H1 (cell line): ENCODE data around the gene CD63. TPM values are rescaled to one million over a fixed set of nuclear protein-coding genes. Genes with fewer than 3 reads are reported as not detected.

Experiments used
- CTCF ChIA-PET: fragments of 300-600 bp; sonication (Branson Sonifier 250); formaldehyde crosslinking; loops from one replicate; lab custom pipeline; 2021; ENCODE audit not compliant: partially characterized antibody; lab: Charles Lee
- POLR2A ChIA-PET: fragments of 300-600 bp; sonication (Branson Sonifier 250); formaldehyde crosslinking; loops from one replicate; lab custom pipeline; 2021; ENCODE audit warnings: inconsistent platforms; ENCODE audit not compliant: partially characterized antibody; lab: Charles Lee
- DNase-seq, 2 experiments: peaks; one replicate each; pipeline versions ENCODE4 v3.0.0 to v3.0.0-alpha.2; 2010 to 2022; ENCODE audit warnings: low spot score in 2 of 2, low read depth in 1 of 2, mixed read lengths in 1 of 2
- FAIRE-seq: peaks from 2 replicates; lab custom pipeline; 2011; peaks lifted over from hg19 to GRCh38; lab: Jason Lieb, UNC
- H2AFZ ChIP-seq: 2 replicates; pipeline ENCODE4 v1.8.1; 2012; ENCODE audit warnings: low read length, inconsistent platforms
- H2AK5ac ChIP-seq: 2 replicates; pipeline ENCODE4 v1.6.1; 2013; ENCODE audit warnings: low read depth, low read length
- H2BK120ac ChIP-seq: replicated peaks from 2 replicates; pipeline ENCODE3; 2013; ENCODE audit warnings: low read depth, low read length, inconsistent platforms
- H2BK12ac ChIP-seq: 2 replicates; pipeline ENCODE4 v1.6.1; 2013; ENCODE audit warnings: low read depth, low read length
- H2BK15ac ChIP-seq: 2 replicates; pipeline ENCODE4 v1.6.1; 2013; ENCODE audit warnings: low read length
- H2BK20ac ChIP-seq: 2 replicates; pipeline ENCODE4 v1.6.1; 2013; ENCODE audit warnings: low read length
- H2BK5ac ChIP-seq: 2 replicates; pipeline ENCODE4 v1.6.1; 2013; ENCODE audit warnings: low read depth, low read length
- H3K14ac ChIP-seq: 2 replicates; pipeline ENCODE4 v1.6.1; 2013; ENCODE audit warnings: inconsistent platforms; ENCODE audit not compliant: insufficient read length
- H3K18ac ChIP-seq: 2 replicates; pipeline ENCODE4 v1.6.1; 2013; ENCODE audit warnings: low read length; ENCODE audit errors: extremely low read depth
- H3K23ac ChIP-seq: 2 replicates; pipeline ENCODE4 v1.6.1; 2013; ENCODE audit warnings: inconsistent platforms; ENCODE audit not compliant: insufficient read length
- H3K23me2 ChIP-seq: 2 replicates; pipeline ENCODE4 v1.6.1; 2013; ENCODE audit warnings: low read depth, low read length
- H3K27ac ChIP-seq: 2 replicates; pipeline ENCODE4 v1.6.1; 2011; ENCODE audit warnings: low read depth, low read length, inconsistent platforms
- H3K27me3 ChIP-seq, 4 experiments: replicated peaks in 1 of 4; 1 replicate in 1 of 4; 2 replicates in 3 of 4; pipeline versions ENCODE4 v1.6.1 to v1.8.1; 2011 to 2013; ENCODE audit warnings: low read length in 3 of 4, mild to moderate bottlenecking in 3 of 4, inconsistent platforms in 2 of 4, mixed read lengths in 2 of 4, moderate library complexity in 1 of 4; ENCODE audit not compliant: control insufficient read depth in 3 of 4, insufficient read depth in 3 of 4; ENCODE audit errors: extremely low read depth in 1 of 4
- H3K36me3 ChIP-seq, 4 experiments: 2 replicates each; pipeline versions ENCODE4 v1.6.1 to v1.8.1; 2011 to 2013; ENCODE audit warnings: mild to moderate bottlenecking in 4 of 4, low read length in 3 of 4, moderate library complexity in 2 of 4, control low read depth in 1 of 4, inconsistent platforms in 1 of 4; ENCODE audit not compliant: insufficient read depth in 4 of 4, control insufficient read depth in 2 of 4
- H3K4ac ChIP-seq: replicated peaks from 2 replicates; pipeline ENCODE3; 2013; ENCODE audit warnings: low read length, low read depth, mixed read lengths, inconsistent platforms; ENCODE audit not compliant: insufficient read length
- H3K4me1 ChIP-seq, 4 experiments: replicated peaks in 1 of 4; 1 replicate in 1 of 4; 2 replicates in 3 of 4; pipeline versions ENCODE4 v1.6.1 to v1.8.1; 2011 to 2013; ENCODE audit warnings: low read length in 3 of 4, inconsistent platforms in 2 of 4, mixed read lengths in 1 of 4; ENCODE audit not compliant: insufficient read depth in 4 of 4, control insufficient read depth in 3 of 4
- H3K4me2 ChIP-seq, 2 experiments: 2 replicates each; pipeline versions ENCODE4 v1.6.1 to v1.8.1; 2011 to 2013; ENCODE audit warnings: low read depth in 2 of 2, low read length in 2 of 2, control low read depth in 1 of 2, inconsistent platforms in 1 of 2, mild to moderate bottlenecking in 1 of 2; ENCODE audit not compliant: insufficient read depth in 1 of 2
- H3K4me3 ChIP-seq, 4 experiments: fragments of 200-600, 300-600 bp in 1 of 4; sonication (generic), shearing (Covaris generic), sonication (Bioruptor Twin) in 1 of 4; 2 replicates each; pipeline versions ENCODE4 v1.5.1 to v1.8.1; 2011 to 2016; ENCODE audit warnings: low read length in 4 of 4, low read depth in 3 of 4, control low read depth in 2 of 4, inconsistent platforms in 2 of 4, mild to moderate bottlenecking in 2 of 4, mixed read lengths in 1 of 4, moderate library complexity in 1 of 4; ENCODE audit not compliant: insufficient read depth in 2 of 4; ENCODE audit errors: extremely low read depth in 1 of 4
- H3K56ac ChIP-seq: replicated peaks from 2 replicates; pipeline ENCODE3; 2013; ENCODE audit warnings: low read depth, mild to moderate bottlenecking, mixed read lengths, low read length, inconsistent platforms; ENCODE audit not compliant: insufficient read length
- H3K79me1 ChIP-seq: 2 replicates; pipeline ENCODE4 v1.6.1; 2013; ENCODE audit warnings: low read depth, low read length, control low read depth
- H3K79me2 ChIP-seq, 2 experiments: 2 replicates each; pipeline versions ENCODE4 v1.6.1 to v1.8.1; 2012 to 2013; ENCODE audit warnings: low read length in 2 of 2, mild to moderate bottlenecking in 2 of 2, inconsistent platforms in 1 of 2; ENCODE audit not compliant: insufficient read depth in 2 of 2, control insufficient read depth in 1 of 2
- H3K9ac ChIP-seq, 4 experiments: replicated peaks in 1 of 4; 1 replicate in 1 of 4; 2 replicates in 3 of 4; pipeline versions ENCODE4 v1.6.1 to v1.8.1; 2011 to 2013; ENCODE audit warnings: low read depth in 3 of 4, low read length in 3 of 4, control low read depth in 2 of 4, mild to moderate bottlenecking in 2 of 4, moderate library complexity in 2 of 4, inconsistent platforms in 1 of 4; ENCODE audit errors: extremely low read depth in 1 of 4
- H3K9me3 ChIP-seq, 2 experiments: 2 replicates each; pipeline versions ENCODE4 v1.6.1 to v1.8.1; 2012 to 2013; ENCODE audit warnings: mild to moderate bottlenecking in 2 of 2, moderate library complexity in 2 of 2, control low read depth in 1 of 2, inconsistent platforms in 1 of 2, low read depth in 1 of 2, low read length in 1 of 2, mixed read lengths in 1 of 2; ENCODE audit not compliant: insufficient read depth in 2 of 2
- H4K20me1 ChIP-seq, 2 experiments: replicated peaks in 1 of 2; 2 replicates each; pipeline versions ENCODE3 to v1.8.1; 2011 to 2013; ENCODE audit warnings: inconsistent platforms in 2 of 2, low read length in 2 of 2, mild to moderate bottlenecking in 1 of 2; ENCODE audit not compliant: insufficient read depth in 2 of 2, control insufficient read depth in 1 of 2
- H4K5ac ChIP-seq: 2 replicates; pipeline ENCODE4 v1.6.1; 2013; ENCODE audit warnings: low read length, low read depth, mixed read lengths, inconsistent platforms; ENCODE audit not compliant: insufficient read length
- H4K8ac ChIP-seq: 2 replicates; pipeline ENCODE4 v1.8.0; 2013; ENCODE audit warnings: mild to moderate bottlenecking, moderate library complexity, low read length, inconsistent platforms; ENCODE audit not compliant: insufficient read depth; ENCODE audit errors: extremely low read depth
- H4K91ac ChIP-seq: replicated peaks from 2 replicates; pipeline ENCODE3; 2013; ENCODE audit warnings: low read length, mixed read lengths, inconsistent platforms; ENCODE audit not compliant: insufficient read length
- CTBP2 ChIP-seq: IDR thresholded peaks from 2 replicates; pipeline ENCODE4 v1.7.0; 2011; ENCODE audit warnings: borderline replicate concordance, mild to moderate bottlenecking, moderate library complexity, mixed read lengths, low read length; ENCODE audit not compliant: insufficient read depth, insufficient read length
- SIRT6 ChIP-seq: IDR thresholded peaks from one replicate; pipeline ENCODE4 v1.7.1; 2012; ENCODE audit warnings: low read length, inconsistent platforms
- SP1 ChIP-seq: IDR thresholded peaks from 2 replicates; pipeline ENCODE4 v1.6.1; 2011; ENCODE audit warnings: low read depth, low read length
- WGBS, 2 experiments: shearing (Covaris generic) in 1 of 2; methylation state at CpG; one replicate each; pipeline versions ENCODE4 v1.1.6 to v1.1.7; 2013 to 2015; ENCODE audit warnings: low lambda C conversion rate in 2 of 2, mixed read lengths in 2 of 2, inconsistent platforms in 1 of 2, low coverage in 1 of 2, missing lambda C conversion rate in 1 of 2; ENCODE audit not compliant: insufficient replicate concordance in 2 of 2, insufficient coverage in 1 of 2, insufficient read length in 1 of 2; ENCODE audit errors: extremely low coverage in 1 of 2, missing lambda C conversion rate in 1 of 2; 5-methylcytosine and 5-hydroxymethylcytosine counted together
- polyA plus RNA-seq, 7 experiments: library from polyadenylated mRNA; depleted of rRNA in 3 of 7; stranded (reverse) in 5 of 7; unstranded in 2 of 7; fragments of >200 nt in 5 of 7; fragments of 200-250 nt in 2 of 7; gene quantifications; 1 replicate in 5 of 7; 2 replicates in 1 of 7; 4 replicates in 1 of 7; pipeline versions ENCODE4 v1.2.1 to v1.2.3, GENCODE V29; 2011 to 2013; ENCODE audit warnings: missing spikeins in 2 of 7, mixed read lengths in 2 of 7
- total RNA-seq: library from RNA; stranded (reverse); fragmentation: NEBNext Ultra II Directional; extraction: Animal tissue kit (Norgen Biotek cat#: 25700); gene quantifications from 2 replicates; pipeline ENCODE4 v1.2.1, GENCODE V29; 2021

Gene CD63
- total and polyA plus RNA-seq, 2 of the 8 experiments (the other 6 are each of a cell fraction or from before 2014, with no cell fraction given): 440 to 526 TPM

DNA sequence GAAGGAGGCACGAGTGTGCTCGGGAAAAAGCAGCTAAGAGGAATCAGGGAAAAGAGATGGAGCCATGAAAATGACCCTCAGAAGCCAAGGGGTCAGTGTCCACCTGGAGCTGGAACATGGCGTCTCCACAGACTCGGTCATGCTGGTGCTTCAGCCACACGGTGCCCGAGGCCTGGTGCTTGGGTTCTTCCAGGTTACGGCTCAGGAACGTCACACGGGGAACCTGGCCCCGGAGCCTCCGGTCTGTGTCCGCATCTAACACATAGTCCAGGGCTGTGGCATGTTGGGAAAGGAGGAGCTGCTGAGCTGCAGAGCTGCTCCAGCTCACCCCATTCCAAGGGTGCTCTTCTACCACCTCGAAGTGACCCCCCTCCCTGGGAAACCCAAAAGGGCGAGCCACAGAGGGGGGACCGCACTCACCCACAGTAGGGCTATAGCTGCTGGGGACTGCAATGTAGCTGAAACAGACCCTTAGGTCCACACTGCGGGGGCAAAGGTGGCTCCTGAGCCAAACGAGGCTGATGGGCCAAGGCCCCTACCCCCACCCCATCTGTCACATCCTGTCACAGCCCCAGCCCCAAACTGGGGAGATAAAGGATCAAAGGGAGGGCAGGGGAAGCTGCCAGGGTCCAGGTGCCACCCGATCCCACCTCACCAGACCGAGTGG is 31.9 kb downstream of the CD63 start:
- no peaks in the 10 kb centered on the region for H3K9me3 ChIP-seq
- H2AFZ ChIP-seq: no peak overlapping the region
- no peak for DNase-seq
- H2BK12ac ChIP-seq: no peak overlapping the region
- H2BK5ac ChIP-seq: no peak overlapping the region
- no peak overlapping the region for H3K23ac ChIP-seq
- H3K79me1 ChIP-seq: peaks cover 3% of the 10 kb centered on the region
- peaks cover 7 to 47% (median 15%) of the 10 kb centered on the region in 4 experiments; a peak in 7 of 8 replicates for H3K36me3 ChIP-seq
- H4K91ac ChIP-seq: no peak overlapping the region
- H3K4ac ChIP-seq: no peak overlapping the region
- H3K4me3 ChIP-seq: no peak overlapping the region
- no peak overlapping the region for H2AK5ac ChIP-seq
- no peak overlapping the region for H3K4me2 ChIP-seq
- no peak overlapping the region for H3K56ac ChIP-seq
- no peak overlapping the region for H3K18ac ChIP-seq
- no peaks in the 10 kb centered on the region; a peak in 1 of 4 replicates for H3K79me2 ChIP-seq
- 89% methylated on average over 19 of the region's 19 CpGs; no CpG with 5 or more reads in 1 of the 2 experiments for WGBS, 2 experiments
- H4K8ac ChIP-seq: no peak overlapping the region
- CTCF ChIA-PET: interaction anchor here (0.5 to 5.9 kb wide), 10 partner anchors 8 to 771 kb away, joined by 3 to 36 read pairs (median 5); partner anchors contain the start of genes ITGA7 and RDH5
- TF ChIP-seq SIRT6: no peak
- TF ChIP-seq SP1: no peak
- no peak for TF ChIP-seq CTBP2
- TF ChIP-seq, all 59 proteins: peak for 0
- Histone ChIP-seq H2BK20ac (no peak overlapping the region), H3K27ac (no peak overlapping the region), H4K5ac (no peak overlapping the region), H3K23me2 (no peaks in the 10 kb centered on the region), H3K9ac (no peak overlapping the region), H2BK15ac (no peak overlapping the region), H3K4me1 (no peaks in the 10 kb centered on the region), H4K20me1 (peaks cover 0 to 4% of the 10 kb centered on the region in 2 experiments), H3K27me3 (no peaks in the 10 kb centered on the region), H2BK120ac (no peak overlapping the region), H3K14ac (no peak overlapping the region)
- POLR2A ChIA-PET: interaction anchor here (1.1 to 2.3 kb wide), 6 partner anchors 9 to 32 kb away, joined by 3 to 8 read pairs (median 6); partner anchors contain the start of genes CD63 and ITGA7
- no peak for FAIRE-seq
